M059J (cell line): Measurements from ENCODE around the gene LRIG3. TPM values are rescaled to one million over a fixed set of nuclear protein-coding genes. Genes with fewer than 3 reads are reported as not detected.
A peak's percentile ranks its signal among the peaks of the same experiment; 100 is the strongest.

Source experiments
- DNase-seq: peaks from one replicate; pipeline ENCODE4 v3.0.0-alpha.2; 2012; ENCODE audit warnings: low read depth
- total RNA-seq: library from RNA; depleted of rRNA; stranded (reverse); fragments of >200 nt; shearing (Covaris generic); gene quantifications from 2 replicates; pipeline ENCODE4 v1.2.3, GENCODE V29; 2014

The LRIG3 gene
- total RNA-seq, 1 experiment from 2014 or later, result 32.6 TPM

GRCh38 chr12:58860056-58860787, 60.1 kb downstream of the LRIG3 start:
- DNase-seq, result no peak

- no peak for DNase-seq
Measured at GRCh38 chr12:58858030-58858429, 62.3 kb downstream of the LRIG3 start.

DNA sequence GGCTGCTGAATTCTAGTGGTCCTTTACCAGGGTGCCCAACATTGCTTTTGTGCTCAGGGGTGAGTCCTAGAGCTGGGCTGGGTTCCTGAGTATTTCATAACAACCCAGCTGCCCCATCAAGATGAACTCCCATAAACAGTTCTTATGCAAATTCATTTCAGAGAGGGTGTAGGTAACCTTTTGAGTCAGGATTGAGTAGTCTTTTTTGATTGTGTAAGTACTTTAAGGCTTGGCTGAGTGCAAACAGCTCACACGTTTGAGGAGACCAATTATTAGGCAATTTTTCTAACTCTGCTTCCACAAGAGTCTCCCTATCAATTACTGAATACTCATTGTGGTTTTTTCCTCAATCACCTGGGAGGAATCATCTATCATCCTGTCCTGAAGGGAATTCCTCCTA, 63.1 kb downstream of the LRIG3 start:
- DNase-seq, result peak; percentile 23

GRCh38 chr12:58855630-58856029, 64.7 kb downstream of the LRIG3 start:
- DNase-seq, result peak; percentile 22

GRCh38 chr12:58850826-58851225, 69.5 kb downstream of the LRIG3 start:
- DNase-seq, result peak; percentile 42

GRCh38 chr12:58847901-58848600, 72.3 kb downstream of the LRIG3 start:
- DNase-seq, result peak; percentile 17

GRCh38 chr12:58844161-58844560, 76.1 kb downstream of the LRIG3 start:
- no peak for DNase-seq

- DNase-seq, result no peak
Measured at GRCh38 chr12:58841058-58841798, 79.1 kb downstream of the LRIG3 start.

GRCh38 chr12:58833853-58834252, 86.5 kb downstream of the LRIG3 start:
- no peak for DNase-seq

- DNase-seq, result no peak
Measured at GRCh38 chr12:58832920-58833319, 87.4 kb downstream of the LRIG3 start.
